Glutamatergic neuron (in vitro differentiated cells): ENCODE results near the gene CLMN. TPM values are rescaled to one million over a fixed set of nuclear protein-coding genes. Genes with fewer than 3 reads are reported as not detected.

Experiments used
- DNase-seq: peaks from one replicate; pipeline ENCODE4 v3.0.0; 2022
- H3K27ac Mint-ChIP-seq: one replicate; pipeline ENCODE4 v1.8.0; 2020; ENCODE audit warnings: mild to moderate bottlenecking, mixed read lengths, inconsistent platforms; ENCODE audit not compliant: unreplicated experiment
- H3K27me3 Mint-ChIP-seq: one replicate; pipeline ENCODE4 v1.8.0; 2020; ENCODE audit warnings: mild to moderate bottlenecking, moderate library complexity, mixed read lengths, inconsistent platforms; ENCODE audit not compliant: unreplicated experiment
- H3K36me3 Mint-ChIP-seq: one replicate; pipeline ENCODE4 v1.8.0; 2020; ENCODE audit warnings: mild to moderate bottlenecking, mixed read lengths, inconsistent platforms; ENCODE audit not compliant: unreplicated experiment
- H3K4me1 Mint-ChIP-seq: one replicate; pipeline ENCODE4 v1.8.0; 2020; ENCODE audit warnings: mild to moderate bottlenecking, low read depth, mixed read lengths, inconsistent platforms; ENCODE audit not compliant: unreplicated experiment
- H3K4me3 Mint-ChIP-seq: one replicate; pipeline ENCODE4 v1.8.0; 2020; ENCODE audit warnings: mild to moderate bottlenecking, mixed read lengths, inconsistent platforms; ENCODE audit not compliant: unreplicated experiment
- H3K9me3 Mint-ChIP-seq: one replicate; pipeline ENCODE4 v1.8.0; 2020; ENCODE audit warnings: mild to moderate bottlenecking, moderate library complexity, mixed read lengths, inconsistent platforms; ENCODE audit not compliant: unreplicated experiment
- total RNA-seq: library from RNA; stranded (reverse); fragmentation: NEBNext Ultra II Directional; extraction: Animal tissue kit (Norgen Biotek cat#: 25700); gene quantifications from one replicate; pipeline ENCODE4 v1.2.1, GENCODE V29; 2021; ENCODE audit not compliant: unreplicated experiment
- TF ChIP-seq, protein P1 (sequence below): fragments of 200-600 bp; sonication (generic); IDR thresholded peaks from one replicate; pipeline ENCODE4 v1.5.0; 2021; ENCODE audit not compliant: partially characterized antibody, unreplicated experiment

CLMN gene
- total RNA-seq, 1 donor from 2014 or later = 17.6 TPM

DNA sequence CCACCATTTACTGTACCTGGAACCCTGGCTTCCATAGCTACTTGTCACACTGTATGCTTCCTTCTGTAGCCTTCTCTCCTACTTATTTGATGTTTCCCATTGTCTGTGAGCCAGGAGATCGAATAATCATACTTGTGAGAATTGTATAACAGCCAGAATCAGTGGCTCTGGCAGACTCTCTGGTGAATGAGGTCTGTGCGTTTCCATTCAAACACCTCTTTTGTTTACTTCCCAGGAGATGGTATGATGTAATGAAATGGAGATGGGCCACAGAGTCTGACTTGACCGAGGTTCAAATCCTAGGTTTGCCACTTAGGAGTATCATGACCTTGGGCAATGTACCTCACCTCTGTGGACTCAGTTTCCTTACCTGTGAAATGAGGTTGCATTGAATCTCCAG lies 35.7 kb upstream of the CLMN start:
- Mint-ChIP-seq H3K36me3 (peaks cover 9% of the 10 kb centered on the region), H3K27ac (no peak overlapping the region), H3K4me3 (no peak overlapping the region), H3K9me3 (peaks cover 2% of the 10 kb centered on the region), H3K4me1 (no peaks in the 10 kb centered on the region), H3K27me3 (peaks cover 2% of the 10 kb centered on the region)
- TF ChIP-seq, protein P1, sequence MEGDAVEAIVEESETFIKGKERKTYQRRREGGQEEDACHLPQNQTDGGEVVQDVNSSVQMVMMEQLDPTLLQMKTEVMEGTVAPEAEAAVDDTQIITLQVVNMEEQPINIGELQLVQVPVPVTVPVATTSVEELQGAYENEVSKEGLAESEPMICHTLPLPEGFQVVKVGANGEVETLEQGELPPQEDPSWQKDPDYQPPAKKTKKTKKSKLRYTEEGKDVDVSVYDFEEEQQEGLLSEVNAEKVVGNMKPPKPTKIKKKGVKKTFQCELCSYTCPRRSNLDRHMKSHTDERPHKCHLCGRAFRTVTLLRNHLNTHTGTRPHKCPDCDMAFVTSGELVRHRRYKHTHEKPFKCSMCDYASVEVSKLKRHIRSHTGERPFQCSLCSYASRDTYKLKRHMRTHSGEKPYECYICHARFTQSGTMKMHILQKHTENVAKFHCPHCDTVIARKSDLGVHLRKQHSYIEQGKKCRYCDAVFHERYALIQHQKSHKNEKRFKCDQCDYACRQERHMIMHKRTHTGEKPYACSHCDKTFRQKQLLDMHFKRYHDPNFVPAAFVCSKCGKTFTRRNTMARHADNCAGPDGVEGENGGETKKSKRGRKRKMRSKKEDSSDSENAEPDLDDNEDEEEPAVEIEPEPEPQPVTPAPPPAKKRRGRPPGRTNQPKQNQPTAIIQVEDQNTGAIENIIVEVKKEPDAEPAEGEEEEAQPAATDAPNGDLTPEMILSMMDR = no peak
- no peak for DNase-seq

DNA sequence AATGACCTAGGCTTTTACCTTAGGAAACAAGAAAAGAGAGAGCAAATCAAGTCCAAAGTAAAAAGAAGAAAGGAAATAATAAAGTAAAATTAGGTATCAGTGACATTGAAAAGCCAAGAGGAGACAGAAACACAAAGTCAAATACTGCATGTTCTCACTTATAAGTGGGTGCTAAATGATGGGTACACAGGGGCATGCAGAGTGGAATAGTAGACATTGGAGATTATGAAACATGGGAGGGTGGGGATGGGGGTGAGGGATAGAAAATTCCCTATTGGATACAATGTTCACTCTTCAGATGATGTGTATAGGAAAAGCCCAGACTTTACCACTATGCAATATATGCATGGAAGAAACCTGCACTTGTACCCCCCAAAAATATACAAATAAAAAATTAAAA lies 35.1 kb upstream of the CLMN start:
- H3K27ac Mint-ChIP-seq = no peak overlapping the region
- H3K36me3 Mint-ChIP-seq = peaks cover 9% of the 10 kb centered on the region
- H3K4me3 Mint-ChIP-seq = no peak overlapping the region
- no peaks in the 10 kb centered on the region for H3K4me1 Mint-ChIP-seq
- peaks cover 2% of the 10 kb centered on the region for H3K9me3 Mint-ChIP-seq
- peaks cover 2% of the 10 kb centered on the region for H3K27me3 Mint-ChIP-seq
- DNase-seq = no peak
- TF ChIP-seq, protein P1 = no peak

DNA sequence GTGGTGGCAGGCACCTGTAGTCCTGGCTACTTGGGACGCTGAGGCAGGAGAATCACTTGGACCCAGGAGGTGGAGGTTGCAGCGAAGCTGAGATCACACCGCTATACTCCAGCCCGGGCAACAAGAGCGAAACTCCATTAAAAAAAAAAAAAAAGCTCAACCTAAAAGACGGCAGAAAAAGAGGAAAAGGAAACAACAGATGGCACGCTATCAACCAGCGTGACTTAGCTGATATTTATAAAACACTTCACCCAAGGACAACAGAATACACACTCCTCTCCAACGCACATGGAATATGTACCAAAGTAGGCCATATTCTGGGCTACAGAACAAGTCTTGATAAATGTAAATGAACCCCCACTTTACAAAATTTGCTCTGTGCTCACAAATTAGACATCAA lies 34.0 kb upstream of the CLMN start:
- no peak for DNase-seq
- H3K27me3 Mint-ChIP-seq = peaks cover 2% of the 10 kb centered on the region
- TF ChIP-seq, protein P1 = no peak
- peaks cover 9% of the 10 kb centered on the region for H3K36me3 Mint-ChIP-seq
- no peaks in the 10 kb centered on the region for H3K4me1 Mint-ChIP-seq
- H3K27ac Mint-ChIP-seq = no peak overlapping the region
- H3K4me3 Mint-ChIP-seq = no peak overlapping the region
- H3K9me3 Mint-ChIP-seq = peaks cover 2% of the 10 kb centered on the region

DNA sequence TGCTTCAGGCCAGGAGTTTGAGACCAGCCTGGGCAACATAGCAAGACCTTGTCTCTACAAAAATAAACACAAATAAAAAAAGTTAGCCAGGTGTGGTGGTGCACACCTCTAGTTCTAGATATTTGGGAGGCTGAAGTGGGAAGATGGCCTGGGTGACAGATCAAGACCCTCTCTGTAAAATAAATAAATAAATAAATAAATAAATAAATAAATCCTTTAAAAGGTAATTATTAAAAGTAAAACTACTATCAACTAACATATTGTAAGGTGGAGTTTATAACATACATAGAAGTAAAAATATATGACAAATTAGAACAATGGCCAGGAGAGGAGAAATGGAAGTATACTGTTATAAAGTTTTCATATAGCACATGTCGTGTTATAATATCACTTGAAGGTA lies 33.3 kb upstream of the CLMN start:
- no peak overlapping the region for H3K27ac Mint-ChIP-seq
- H3K4me3 Mint-ChIP-seq = no peak overlapping the region
- H3K4me1 Mint-ChIP-seq = no peaks in the 10 kb centered on the region
- peaks cover 2% of the 10 kb centered on the region for H3K27me3 Mint-ChIP-seq
- peaks cover 9% of the 10 kb centered on the region for H3K36me3 Mint-ChIP-seq
- TF ChIP-seq, protein P1 = no peak
- peaks cover 2% of the 10 kb centered on the region for H3K9me3 Mint-ChIP-seq
- no peak for DNase-seq

DNA sequence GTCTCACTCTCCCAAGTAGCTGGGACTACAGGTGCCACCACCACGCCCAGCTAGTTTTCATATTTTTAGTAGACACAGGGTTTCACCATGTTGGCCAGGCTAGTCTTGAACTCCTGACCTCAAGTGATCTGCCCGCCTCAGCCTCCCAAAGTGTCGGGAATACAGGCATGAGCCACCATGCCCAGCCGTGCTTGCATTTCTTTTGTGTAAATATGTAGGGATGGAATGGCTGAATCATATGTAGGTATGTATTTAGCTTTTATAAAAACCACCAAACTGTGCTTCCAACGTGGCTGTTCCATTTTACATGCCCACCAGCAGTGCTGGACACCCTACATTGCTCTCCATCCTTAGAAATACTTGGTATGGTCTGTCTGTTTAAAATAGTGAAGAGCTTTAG lies 32.8 kb upstream of the CLMN start:
- Mint-ChIP-seq H3K4me1 (no peaks in the 10 kb centered on the region), H3K27ac (no peak overlapping the region), H3K9me3 (peaks cover 5% of the 10 kb centered on the region), H3K4me3 (no peak overlapping the region), H3K36me3 (peaks cover 9% of the 10 kb centered on the region), H3K27me3 (peaks cover 2% of the 10 kb centered on the region)
- TF ChIP-seq, protein P1 = no peak
- DNase-seq = no peak
